Brain microvascular endothelial cell (primary cell): ENCODE data around the gene TCFL5.

Source experiments
- DNase-seq: peaks from one replicate; pipeline ENCODE4 v3.0.0-alpha.2; 2020
- H3K27ac ChIP-seq: fragments of 250-450 bp; sonication (Bioruptor Pico); 2 replicates; pipeline ENCODE4 v1.5.1; 2020; ENCODE audit warnings: mild to moderate bottlenecking, moderate library complexity
- H3K27me3 ChIP-seq: fragments of 250-450 bp; sonication (Bioruptor Pico); replicated peaks from 2 replicates; pipeline ENCODE4 v1.5.1; 2020; ENCODE audit warnings: mild to moderate bottlenecking
- H3K36me3 ChIP-seq: fragments of 250-450 bp; sonication (Bioruptor Pico); replicated peaks from 2 replicates; pipeline ENCODE4 v1.5.1; 2020; ENCODE audit warnings: mild to moderate bottlenecking
- H3K4me3 ChIP-seq: 2 replicates; pipeline ENCODE4 v1.5.1; 2011; ENCODE audit warnings: low read depth, mild to moderate bottlenecking, control low read depth, low read length, moderate library complexity
- CTCF ChIP-seq: IDR thresholded peaks from 2 replicates; pipeline ENCODE4 v1.5.1; 2011; ENCODE audit warnings: low read depth, mild to moderate bottlenecking, moderate library complexity, low read length, control low read depth, inconsistent platforms; ENCODE audit errors: missing control alignments
- in situ Hi-C: cut with HindIII; loops from 2 replicates; pipeline ENCODE4 v1.10.0; 2017; ENCODE audit warnings: low sequenced_read_pairs, low pct_ligation_motif_present

The TCFL5 gene

GRCh38 chr20:62809530-62810428 is 51.8 kb downstream of the TCFL5 start:
- in situ Hi-C loops: no loop called here
- Histone ChIP-seq H3K27me3 (no peaks in the 10 kb centered on the region), H3K36me3 (peaks cover 35% of the 10 kb centered on the region), H3K4me3 (no peak overlapping the region), H3K27ac (no peak overlapping the region)
- no peak for DNase-seq
- TF ChIP-seq CTCF: no peak

- DNase-seq: peak; percentile 35
- H3K4me3 ChIP-seq: no peak overlapping the region
- no peak overlapping the region for H3K27ac ChIP-seq
- no peaks in the 10 kb centered on the region for H3K27me3 ChIP-seq
- in situ Hi-C loops: no loop called here
- H3K36me3 ChIP-seq: peaks cover 35% of the 10 kb centered on the region
- TF ChIP-seq CTCF: peak; percentile 98
Observed at GRCh38 chr20:62808211-62808865, 53.3 kb downstream of the TCFL5 start.

GRCh38 chr20:62807444-62808210 is 54.0 kb downstream of the TCFL5 start:
- DNase-seq: no peak
- Histone ChIP-seq H3K36me3 (peaks cover 32% of the 10 kb centered on the region), H3K27ac (no peak overlapping the region), H3K27me3 (no peaks in the 10 kb centered on the region), H3K4me3 (no peak overlapping the region)
- TF ChIP-seq CTCF: no peak
- in situ Hi-C loops: no loop called here

- Histone ChIP-seq H3K36me3 (peaks cover 21% of the 10 kb centered on the region), H3K27me3 (no peaks in the 10 kb centered on the region), H3K27ac (no peak overlapping the region), H3K4me3 (peak overlapping the region; percentile 80)
- DNase-seq: no peak
- TF ChIP-seq CTCF: no peak
- in situ Hi-C loops: no loop called here
Observed at GRCh38 chr20:62806383-62807050, 55.1 kb downstream of the TCFL5 start.

GRCh38 chr20:62805711-62806382 is 55.8 kb downstream of the TCFL5 start:
- DNase-seq: no peak
- Histone ChIP-seq H3K27ac (peak overlapping the region; percentile 13), H3K4me3 (peak overlapping the region; percentile 80), H3K36me3 (peaks cover 19% of the 10 kb centered on the region), H3K27me3 (no peaks in the 10 kb centered on the region)
- in situ Hi-C loops: no loop called here
- TF ChIP-seq CTCF: no peak
